ENCODE results near the gene ASB1. TPM values are rescaled to one million over a fixed set of nuclear protein-coding genes. Genes with fewer than 3 reads are reported as not detected.

The ASB1 gene
- total and polyA plus RNA-seq, 9 of the 15 experiments (the other 6 are each of a cell fraction or from before 2014, with no cell fraction given), result 6.3 to 37.7 (median 23.9) TPM

DNA sequence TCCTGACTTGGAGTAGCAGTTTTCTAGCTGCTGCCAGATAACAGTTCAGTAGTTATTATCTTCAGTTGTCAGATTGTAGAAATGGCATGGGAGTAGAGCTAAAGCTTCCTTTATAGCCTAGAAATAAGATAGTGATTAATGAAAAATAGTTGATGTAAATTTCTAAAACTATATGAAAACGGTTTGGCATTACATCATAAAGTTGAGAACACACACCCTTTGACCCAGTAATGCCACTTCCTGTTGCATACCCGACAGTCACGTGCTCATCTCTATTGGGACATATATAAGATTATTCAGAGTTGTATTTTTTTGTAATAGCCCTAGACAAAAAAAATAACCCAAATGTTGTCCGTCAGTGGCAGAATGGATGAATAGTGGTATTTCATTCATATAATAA is 39.4 kb upstream of the ASB1 start (continued):
- TF ChIP-seq NR2C1 (IDR thresholded peaks at IDR 0.05) (peak; percentile 39; the same call in 1 of the 2 replicates), NR2C1 (tag; IDR thresholded peaks at IDR 0.05) (peak; percentile 10; the same call in 1 of the 2 replicates), ZNF124 (CRISPR knock-in tag; IDR thresholded peaks at IDR 0.05) (no peak), ZNF23 (CRISPR knock-in tag; IDR thresholded peaks at IDR 0.05) (no peak), ZNF445 (CRISPR knock-in tag; IDR thresholded peaks at IDR 0.05; ENCODE audit: low read depth) (no peak)
- TF ChIP-seq, protein P1, sequence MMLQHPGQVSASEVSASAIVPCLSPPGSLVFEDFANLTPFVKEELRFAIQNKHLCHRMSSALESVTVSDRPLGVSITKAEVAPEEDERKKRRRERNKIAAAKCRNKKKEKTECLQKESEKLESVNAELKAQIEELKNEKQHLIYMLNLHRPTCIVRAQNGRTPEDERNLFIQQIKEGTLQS (IDR thresholded peaks at IDR 0.05), result 0 out of 2 replicates have a peak, but pooled peaks have one; percentile 9
- TF ChIP-seq, protein P1 (CRISPR knock-in tag; conservative IDR thresholded peaks at IDR 0.05), result no peak

DNA sequence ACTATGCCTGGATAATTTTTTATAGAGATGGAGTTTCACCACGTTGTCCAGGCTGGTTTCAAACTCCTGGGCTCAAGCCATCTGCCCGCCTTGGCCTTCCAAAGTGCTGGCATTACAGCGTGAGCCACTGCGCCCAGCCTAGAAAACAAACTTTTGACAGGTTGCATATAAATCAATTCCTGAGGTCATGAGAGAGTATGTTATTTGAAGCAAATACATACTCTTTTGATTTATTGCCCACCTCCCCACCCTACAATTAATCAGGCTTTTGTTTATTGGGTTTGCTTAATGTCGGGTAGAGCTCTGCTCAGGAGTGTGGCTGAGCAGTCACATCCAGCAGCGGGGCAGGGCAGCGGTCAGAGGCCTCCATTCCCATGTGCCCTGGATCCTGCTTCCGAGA is 37.9 kb upstream of the ASB1 start:
- CTCF ChIA-PET (ENCODE audit: low intra/inter-chr PET ratio), result no interaction called here
- no peaks in the 10 kb centered on the region for H3K36me3 ChIP-seq (ENCODE audit: control insufficient read depth, insufficient read depth, low read length)
- intact Hi-C loops (cut with micrococcal nuclease), result no loop called here

More for the DNA sequence above, 37.9 kb upstream of the ASB1 start:
- H4K20me1 ChIP-seq (replicated peaks; ENCODE audit: control insufficient read depth, insufficient read depth, low read length), result no peaks in the 10 kb centered on the region
- H3K27ac ChIP-seq (ENCODE audit: extremely low read depth, low read depth, low read length), result no peak overlapping the region
- DNase-seq (ENCODE audit: extremely low read depth in 1 of 4, low spot score in 3 of 4), result no peak
- no peaks in the 10 kb centered on the region for H3K9me3 ChIP-seq (replicated peaks; ENCODE audit: control insufficient read depth, insufficient read depth, low read depth, low read length)
- 83% methylated on average over 6 of the region's 8 CpGs for WGBS (ENCODE audit: insufficient coverage, low coverage, missing lambda C conversion rate)
- no peaks in the 10 kb centered on the region for H3K27me3 ChIP-seq (ENCODE audit: control insufficient read depth in 2 of 2, insufficient read depth in 2 of 2, low read length in 2 of 2)
- BruUV-seq (replicated peaks), result no TSS peak
- no peak overlapping the region for H2AFZ ChIP-seq (ENCODE audit: low read depth, low read length)
- no peaks in the 10 kb centered on the region; a peak in 2 of 5 replicates for H3K4me1 ChIP-seq (replicated peaks in 1 of 2; ENCODE audit: control insufficient read depth in 2 of 2, insufficient read depth in 2 of 2, low read length in 2 of 2)
- no peaks in the 10 kb centered on the region for H3K9me1 ChIP-seq (ENCODE audit: control insufficient read depth, insufficient read depth, low read length)
- no peak overlapping the region for H3K4me2 ChIP-seq (ENCODE audit: insufficient read depth, low read length)
- ATAC-seq, result no peak
- POLR2A ChIA-PET, result no interaction called here
- H3K79me2 ChIP-seq (ENCODE audit: control insufficient read depth, insufficient read depth, low read length), result no peaks in the 10 kb centered on the region
- no peak overlapping the region for H3K9ac ChIP-seq (ENCODE audit: insufficient read depth in 1 of 2, low read depth in 2 of 2, low read length in 2 of 2)
- in situ Hi-C loops (cut with MboI), result no loop called here
- H3K4me3 ChIP-seq, result no peak overlapping the region
- FAIRE-seq, result no peak
- TF ChIP-seq, protein P2, sequence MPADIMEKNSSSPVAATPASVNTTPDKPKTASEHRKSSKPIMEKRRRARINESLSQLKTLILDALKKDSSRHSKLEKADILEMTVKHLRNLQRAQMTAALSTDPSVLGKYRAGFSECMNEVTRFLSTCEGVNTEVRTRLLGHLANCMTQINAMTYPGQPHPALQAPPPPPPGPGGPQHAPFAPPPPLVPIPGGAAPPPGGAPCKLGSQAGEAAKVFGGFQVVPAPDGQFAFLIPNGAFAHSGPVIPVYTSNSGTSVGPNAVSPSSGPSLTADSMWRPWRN (IDR thresholded peaks at IDR 0.05; ENCODE audit: low read depth), result no peak
